Measurements from ENCODE around the gene DHX32. TPM values are rescaled to one million over a fixed set of nuclear protein-coding genes. Genes with fewer than 3 reads are reported as not detected.
"Not testable (repeated sequence)": the region's sequence is repeated elsewhere in the genome, so short reads cannot be mapped to it uniquely, and the experiment has no call there.

DHX32 gene
- total and polyA plus RNA-seq, 2 experiments from 2014 or later: 40.6 to 50.8 TPM

GRCh38 chr10:125916977-125917376 is 35.9 kb upstream of the DHX32 start:
- Histone ChIP-seq H3K27ac (no peak overlapping the region), H3K4me2 (no peak overlapping the region), H4K20me1 (ENCODE audit: insufficient read depth, poor library complexity, severe bottlenecking) (no peaks in the 10 kb centered on the region), H3K9me3 (ENCODE audit: low read depth) (no peaks in the 10 kb centered on the region), H2AFZ (no peak overlapping the region), H3K79me2 (no peaks in the 10 kb centered on the region), H3K4me1 (ENCODE audit: insufficient read depth) (peaks cover 5% of the 10 kb centered on the region), H3K9me2 (replicated peaks; ENCODE audit: insufficient read depth) (no peaks in the 10 kb centered on the region), H3K27me3 (no peaks in the 10 kb centered on the region), H3K36me3 (replicated peaks; ENCODE audit: insufficient read depth, low read depth) (no peaks in the 10 kb centered on the region), H3K4me3 (no peak overlapping the region)
- 56% methylated on average over 3 of the region's 3 CpGs for WGBS (ENCODE audit: low lambda C conversion rate, missing lambda C conversion rate)
- TF ChIP-seq EZH2phosphoT487 (IDR thresholded peaks at IDR 0.05; ENCODE audit: low read depth, severe bottlenecking, unreplicated experiment): no peak
- TF ChIP-seq EZH2 (IDR thresholded peaks at IDR 0.05; ENCODE audit: borderline replicate concordance): no peak
- TF ChIP-seq CTCF (IDR thresholded peaks at IDR 0.05; ENCODE audit: poor library complexity): no peak
- DNase-seq (ENCODE audit: low spot score): no peak

GRCh38 chr10:125913277-125913676 is 32.2 kb upstream of the DHX32 start:
- DNase-seq (ENCODE audit: low spot score); H3K79me2 ChIP-seq: not testable (repeated sequence)

GRCh38 chr10:125911990-125912389 is 30.9 kb upstream of the DHX32 start:
- Histone ChIP-seq H4K20me1 (ENCODE audit: insufficient read depth, poor library complexity, severe bottlenecking) (no peaks in the 10 kb centered on the region), H3K4me3 (no peak overlapping the region), H3K4me2 (peak overlapping the region; percentile 56), H3K79me2 (no peaks in the 10 kb centered on the region), H3K27ac (peak overlapping the region; percentile 58), H3K9me3 (ENCODE audit: low read depth) (no peaks in the 10 kb centered on the region), H3K27me3 (no peaks in the 10 kb centered on the region), H2AFZ (no peak overlapping the region), H3K36me3 (replicated peaks; ENCODE audit: insufficient read depth, low read depth) (no peaks in the 10 kb centered on the region), H3K4me1 (ENCODE audit: insufficient read depth) (peaks cover 5% of the 10 kb centered on the region), H3K9me2 (replicated peaks; ENCODE audit: insufficient read depth) (no peaks in the 10 kb centered on the region)
- peak; percentile 39 for DNase-seq (ENCODE audit: low spot score)
- TF ChIP-seq CTCF (IDR thresholded peaks at IDR 0.05; ENCODE audit: poor library complexity) (no peak), EZH2 (IDR thresholded peaks at IDR 0.05; ENCODE audit: borderline replicate concordance) (no peak), EZH2phosphoT487 (IDR thresholded peaks at IDR 0.05; ENCODE audit: low read depth, severe bottlenecking, unreplicated experiment) (peak; percentile 57)
- 31% methylated on average over 4 of the region's 4 CpGs for WGBS (ENCODE audit: low lambda C conversion rate, missing lambda C conversion rate)

More at GRCh38 chr10:125913277-125913676, 32.2 kb upstream of the DHX32 start:
- H3K27me3 ChIP-seq; H3K4me3 ChIP-seq; H3K4me1 ChIP-seq (ENCODE audit: insufficient read depth); H3K36me3 ChIP-seq (replicated peaks; ENCODE audit: insufficient read depth, low read depth); H3K9me3 ChIP-seq (ENCODE audit: low read depth); H4K20me1 ChIP-seq (ENCODE audit: insufficient read depth, poor library complexity, severe bottlenecking); H2AFZ ChIP-seq; H3K27ac ChIP-seq; H3K9me2 ChIP-seq (replicated peaks; ENCODE audit: insufficient read depth); H3K4me2 ChIP-seq: not testable (repeated sequence)
- WGBS (ENCODE audit: low lambda C conversion rate, missing lambda C conversion rate): 60% methylated on average over 6 of the region's 6 CpGs

GRCh38 chr10:125911145-125911544 is 30.1 kb upstream of the DHX32 start:
- H4K20me1 ChIP-seq (ENCODE audit: insufficient read depth, poor library complexity, severe bottlenecking): no peaks in the 10 kb centered on the region
- peak; percentile 54 for DNase-seq (ENCODE audit: low spot score)
- H3K27ac ChIP-seq: peak overlapping the region; percentile 58
- H3K36me3 ChIP-seq (replicated peaks; ENCODE audit: insufficient read depth, low read depth): no peaks in the 10 kb centered on the region
- peaks cover 5% of the 10 kb centered on the region for H3K4me1 ChIP-seq (ENCODE audit: insufficient read depth)
- TF ChIP-seq CTCF (IDR thresholded peaks at IDR 0.05; ENCODE audit: poor library complexity) (no peak), EZH2 (IDR thresholded peaks at IDR 0.05; ENCODE audit: borderline replicate concordance) (no peak), EZH2phosphoT487 (IDR thresholded peaks at IDR 0.05; ENCODE audit: low read depth, severe bottlenecking, unreplicated experiment) (no peak)
- H3K9me3 ChIP-seq (ENCODE audit: low read depth): no peaks in the 10 kb centered on the region
- H3K79me2 ChIP-seq: no peaks in the 10 kb centered on the region
- no peaks in the 10 kb centered on the region for H3K27me3 ChIP-seq
- H3K4me2 ChIP-seq: peak overlapping the region; percentile 56
- WGBS (ENCODE audit: low lambda C conversion rate, missing lambda C conversion rate): 74% methylated on average over 10 of the region's 10 CpGs
- H3K9me2 ChIP-seq (replicated peaks; ENCODE audit: insufficient read depth): no peaks in the 10 kb centered on the region
- H3K4me3 ChIP-seq: no peak overlapping the region
- H2AFZ ChIP-seq: no peak overlapping the region

- H3K27me3 ChIP-seq; DNase-seq (ENCODE audit: low spot score); H3K4me1 ChIP-seq (ENCODE audit: insufficient read depth); H3K79me2 ChIP-seq; H3K4me2 ChIP-seq; H3K9me2 ChIP-seq (replicated peaks; ENCODE audit: insufficient read depth); H2AFZ ChIP-seq; H4K20me1 ChIP-seq (ENCODE audit: insufficient read depth, poor library complexity, severe bottlenecking); H3K4me3 ChIP-seq; H3K9me3 ChIP-seq (ENCODE audit: low read depth); H3K36me3 ChIP-seq (replicated peaks; ENCODE audit: insufficient read depth, low read depth); H3K27ac ChIP-seq: not testable (repeated sequence)
- WGBS (ENCODE audit: low lambda C conversion rate, missing lambda C conversion rate): 78% methylated on average over 3 of the region's 3 CpGs
Observed at GRCh38 chr10:125909491-125909890, 28.4 kb upstream of the DHX32 start.

- H3K36me3 ChIP-seq (replicated peaks; ENCODE audit: insufficient read depth, low read depth); H3K79me2 ChIP-seq; H3K27me3 ChIP-seq; H3K9me3 ChIP-seq (ENCODE audit: low read depth); H3K4me3 ChIP-seq; H3K4me2 ChIP-seq; H3K4me1 ChIP-seq (ENCODE audit: insufficient read depth); DNase-seq (ENCODE audit: low spot score); H4K20me1 ChIP-seq (ENCODE audit: insufficient read depth, poor library complexity, severe bottlenecking); H3K9me2 ChIP-seq (replicated peaks; ENCODE audit: insufficient read depth); H3K27ac ChIP-seq; H2AFZ ChIP-seq: not testable (repeated sequence)
- 61% methylated on average over 2 of the region's 2 CpGs for WGBS (ENCODE audit: low lambda C conversion rate, missing lambda C conversion rate)
Observed at GRCh38 chr10:125908813-125909212, 27.7 kb upstream of the DHX32 start.

Measured in hepatocyte (in vitro differentiated cells).